ENCODE measurements around the gene IGLL5.
"Not testable (repeated sequence)": the region's sequence is repeated elsewhere in the genome, so short reads cannot be mapped to it uniquely, and the experiment has no call there.

The IGLL5 gene

DNA sequence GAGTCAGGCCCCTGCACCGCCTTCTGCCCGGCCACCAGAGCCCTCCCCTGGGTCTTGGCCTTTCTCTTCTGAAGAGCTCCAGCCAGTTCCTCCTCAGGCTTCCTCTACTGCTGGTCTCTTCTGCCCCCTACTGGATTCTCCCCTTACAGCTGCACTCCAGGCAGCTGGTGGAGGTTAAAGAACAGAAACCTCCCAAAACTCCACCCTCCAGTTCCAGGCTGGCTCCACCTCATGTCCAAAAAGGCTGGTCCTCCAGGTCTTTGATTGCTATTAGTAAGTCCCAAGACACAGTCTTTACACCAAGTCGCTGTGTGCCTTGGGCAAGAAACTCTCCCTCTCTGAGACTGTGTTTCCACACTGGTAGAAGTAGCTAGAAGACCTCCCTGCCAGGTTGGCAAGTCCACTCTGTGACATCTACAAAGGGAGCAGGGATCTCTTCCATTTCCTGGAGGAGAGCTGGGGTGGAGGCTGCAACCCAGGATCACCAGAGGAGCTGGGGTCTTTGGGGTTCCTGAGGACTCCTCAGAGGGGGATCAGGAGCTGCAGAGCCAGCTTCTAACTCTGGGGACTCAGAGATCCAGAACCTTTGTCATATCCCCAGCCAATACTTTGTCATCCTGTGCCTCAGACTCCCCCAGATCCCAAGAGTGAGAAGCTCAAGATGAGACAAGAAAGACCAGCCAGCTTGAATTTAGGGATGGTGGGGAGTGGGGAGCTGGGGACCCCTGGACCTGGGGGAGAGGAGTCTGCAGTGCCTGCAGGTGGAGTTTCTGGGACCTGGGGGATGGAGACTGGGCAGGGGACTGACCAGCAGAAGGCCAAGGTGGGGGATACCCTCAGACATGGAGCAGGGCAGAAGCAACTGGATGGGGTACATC, 3.4 kb upstream of the IGLL5 start:
- DNase-seq (ENCODE audit: low read depth in 2 of 2): peak; percentile 30 to 38

DNA sequence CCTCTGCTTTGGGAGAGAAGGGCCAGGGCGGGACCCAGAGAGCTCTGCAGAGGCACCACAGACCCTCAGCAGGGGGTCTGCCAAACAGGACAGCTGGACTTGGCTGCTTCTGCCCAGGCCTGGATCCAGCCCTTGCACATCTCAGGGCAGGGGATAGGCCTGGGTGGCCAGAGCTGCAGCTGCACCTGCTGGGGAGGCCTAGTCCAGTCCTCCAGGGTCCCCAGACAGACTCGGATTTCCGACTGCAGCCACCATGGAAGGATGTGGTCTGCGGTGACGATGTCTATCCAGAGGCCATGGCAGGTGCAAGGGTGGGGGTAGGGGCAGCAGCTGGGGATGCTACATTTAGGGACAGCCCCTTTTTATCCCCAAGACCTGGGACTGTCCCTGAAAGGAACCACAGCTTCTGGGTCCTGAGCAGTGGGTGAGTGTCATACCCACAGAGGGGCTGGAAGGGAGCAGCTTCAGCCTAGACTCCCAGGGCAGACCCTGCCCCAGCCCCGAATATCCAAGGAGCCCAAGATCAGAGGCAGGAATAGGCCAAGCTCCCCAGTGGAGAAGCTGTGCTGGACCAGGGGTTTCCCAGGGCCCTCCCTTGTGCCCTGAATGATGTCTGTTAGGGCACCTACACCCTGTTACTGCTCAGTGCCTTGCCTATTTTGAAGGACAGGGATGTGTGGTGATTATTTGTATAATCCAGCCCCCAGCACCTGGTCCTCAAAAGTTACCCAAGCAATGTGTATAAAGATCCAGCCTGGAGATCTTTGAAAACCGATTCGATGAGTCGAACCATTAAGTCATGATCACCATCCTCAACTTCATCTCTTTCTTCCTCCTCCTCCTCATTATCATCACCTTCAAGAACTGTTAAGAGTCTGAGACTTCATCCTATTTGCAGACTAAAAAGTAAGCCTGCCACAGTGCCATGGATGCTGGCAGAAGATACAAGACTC, 2.5 kb upstream of the IGLL5 start:
- DNase-seq (ENCODE audit: low read depth in 2 of 2): no peak

- no peak for DNase-seq (ENCODE audit: low read depth in 2 of 2)
These were observed 1.1 kb upstream of the IGLL5 start for GRCh38 chr22:22886546-22886945.

- DNase-seq (ENCODE audit: low read depth in 2 of 2): no peak
These were observed 1.1 kb downstream of the IGLL5 start for GRCh38 chr22:22888571-22889353.

DNA sequence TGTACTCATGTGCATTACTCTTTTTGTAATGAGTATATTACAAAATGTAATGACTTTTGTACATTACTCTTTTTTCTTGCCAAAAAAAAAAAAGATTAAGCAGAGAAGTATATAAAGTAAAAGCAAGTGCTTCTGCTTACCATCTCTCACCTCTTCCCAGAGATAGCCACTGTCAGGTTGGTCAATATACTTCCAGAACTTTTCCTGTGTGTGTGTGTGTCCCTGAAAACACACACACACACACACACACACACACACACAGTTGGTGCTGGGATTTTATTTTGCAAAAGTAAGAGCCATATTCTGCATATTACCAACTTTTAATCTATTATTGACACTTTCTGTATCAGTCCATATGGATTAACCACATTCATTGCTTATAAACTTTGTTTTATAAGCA, 2.5 kb downstream of the IGLL5 start:
- DNase-seq (ENCODE audit: low read depth in 2 of 2): no peak

GRCh38 chr22:22891139-22891621, 3.6 kb downstream of the IGLL5 start:
- no peak for DNase-seq (ENCODE audit: low read depth in 2 of 2)

DNA sequence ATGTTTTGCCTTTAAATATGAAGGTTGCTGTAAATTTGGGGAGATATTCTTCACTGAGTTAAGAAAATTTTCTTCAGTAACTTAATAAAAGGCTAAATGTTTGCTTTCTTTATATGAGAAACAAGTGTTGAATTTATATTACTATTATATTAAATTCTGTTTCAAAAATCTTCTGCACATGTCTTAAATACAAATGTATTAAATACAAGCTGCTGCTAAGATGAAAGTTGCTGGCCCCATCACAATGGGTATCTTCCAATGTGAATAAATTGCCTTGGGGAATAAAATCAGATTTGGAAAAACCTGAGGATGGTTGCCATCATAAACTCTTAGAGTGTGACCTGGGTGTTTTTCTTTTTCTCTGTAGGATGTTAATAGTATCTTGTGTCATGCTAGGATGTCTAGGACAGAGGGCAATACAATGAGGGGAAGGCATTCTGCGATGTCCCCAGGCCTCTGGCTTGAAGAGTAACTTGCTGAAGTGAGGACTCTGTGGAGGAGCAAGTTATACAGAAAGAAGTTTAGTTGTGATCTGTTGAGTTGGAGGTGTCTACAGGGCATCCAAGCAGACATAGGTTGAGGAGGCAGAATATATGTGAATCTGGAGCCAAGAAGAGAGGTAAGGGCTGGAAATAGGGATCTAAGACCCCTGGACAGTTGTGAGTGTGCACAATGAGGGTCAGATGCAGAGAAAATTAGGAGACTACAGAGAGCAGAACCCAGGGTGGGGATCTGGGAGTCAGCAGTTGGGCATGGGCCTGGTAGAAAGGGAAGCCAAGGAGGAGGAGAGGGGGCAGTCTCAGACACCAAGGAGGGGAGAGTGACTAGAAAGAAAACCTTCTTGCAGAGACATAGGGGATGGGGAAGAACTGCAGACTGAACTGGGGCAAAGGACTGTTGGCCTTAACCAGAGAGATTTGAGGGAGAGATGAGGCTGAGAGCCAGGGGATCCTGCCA, 4.8 kb downstream of the IGLL5 start:
- no peak for DNase-seq (ENCODE audit: low read depth in 2 of 2)

GRCh38 chr22:22893077-22893805, 5.6 kb downstream of the IGLL5 start:
- no peak for DNase-seq (ENCODE audit: low read depth in 2 of 2)

- DNase-seq (ENCODE audit: low read depth in 2 of 2): no peak
These were observed 6.5 kb downstream of the IGLL5 start for GRCh38 chr22:22893891-22894739.

GRCh38 chr22:22894740-22895731, 7.4 kb downstream of the IGLL5 start:
- DNase-seq (ENCODE audit: low read depth in 2 of 2): no peak

DNA sequence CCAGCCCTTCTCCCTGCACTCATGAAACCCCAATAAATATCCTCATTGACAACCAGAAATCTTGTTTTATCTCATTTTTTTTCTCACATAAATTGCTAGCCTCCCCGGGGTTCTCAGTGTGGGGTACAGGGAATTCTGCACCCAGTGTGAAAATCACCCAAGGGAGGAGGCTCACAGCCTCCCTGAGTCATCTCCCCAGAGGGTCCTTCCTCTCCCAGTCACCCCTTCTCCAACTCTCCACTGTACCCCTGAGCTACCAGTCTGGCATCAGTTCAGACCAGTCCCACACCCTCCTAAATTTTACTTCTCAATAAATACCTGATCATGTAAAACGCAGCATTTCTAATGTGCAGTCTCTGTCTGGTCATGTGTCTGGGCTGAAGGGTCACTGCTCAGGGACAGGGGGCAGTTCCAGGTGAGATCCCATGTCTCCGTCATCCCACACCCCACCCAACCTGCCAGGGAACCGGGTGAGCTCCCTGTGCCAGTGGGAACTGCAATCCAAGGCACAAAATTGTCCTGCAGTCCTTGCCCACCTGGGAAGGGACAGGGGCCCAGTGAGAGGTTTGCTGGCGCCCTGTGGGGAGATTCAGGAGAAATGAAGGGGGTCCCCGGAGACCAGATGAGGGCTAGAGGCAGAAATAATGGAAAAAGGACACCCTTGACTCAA, 8.3 kb downstream of the IGLL5 start:
- no peak for DNase-seq (ENCODE audit: low read depth in 2 of 2)

DNA sequence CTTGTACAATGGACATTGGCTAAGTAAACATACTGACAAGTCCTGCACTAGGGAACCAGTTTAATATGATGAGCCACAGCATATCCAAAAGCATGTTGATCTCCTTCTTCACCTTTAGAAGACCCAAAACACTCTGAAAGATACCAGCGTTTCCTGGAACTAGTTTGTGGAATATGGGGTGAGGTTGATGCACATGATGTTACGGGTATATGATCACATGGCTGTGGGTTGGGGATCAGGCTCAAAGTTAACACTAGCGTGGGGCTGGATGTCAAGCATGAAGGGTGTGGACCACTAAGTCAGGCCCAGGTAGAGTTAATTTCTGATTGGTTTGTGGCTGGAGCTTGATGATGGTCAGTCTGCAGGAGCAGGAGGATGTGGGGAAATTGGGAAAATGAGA, 9.0 kb downstream of the IGLL5 start:
- DNase-seq (ENCODE audit: low read depth in 2 of 2): no peak

GRCh38 chr22:22897091-22897490, 9.5 kb downstream of the IGLL5 start:
- no peak for DNase-seq (ENCODE audit: low read depth in 2 of 2)

DNA sequence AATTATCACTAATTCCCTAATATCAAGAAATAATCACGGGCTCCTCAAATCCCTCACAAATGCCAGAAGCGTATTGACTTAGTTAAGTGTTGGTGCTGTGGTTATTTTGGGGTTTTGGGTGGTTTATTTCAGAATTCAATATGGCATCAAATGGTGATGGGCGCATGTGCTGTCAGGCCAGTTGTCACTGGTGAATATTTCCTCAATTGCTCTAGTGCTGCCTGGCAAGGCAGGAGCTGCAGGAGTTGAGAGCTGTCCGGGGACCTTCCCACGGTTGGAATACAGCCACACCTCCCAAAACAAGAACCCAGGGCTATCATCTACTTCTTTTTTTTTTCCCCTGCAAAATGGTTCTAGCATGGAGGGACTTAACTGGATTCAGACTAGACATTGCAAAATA, 10.3 kb downstream of the IGLL5 start:
- no peak for DNase-seq (ENCODE audit: low read depth in 2 of 2)

DNA sequence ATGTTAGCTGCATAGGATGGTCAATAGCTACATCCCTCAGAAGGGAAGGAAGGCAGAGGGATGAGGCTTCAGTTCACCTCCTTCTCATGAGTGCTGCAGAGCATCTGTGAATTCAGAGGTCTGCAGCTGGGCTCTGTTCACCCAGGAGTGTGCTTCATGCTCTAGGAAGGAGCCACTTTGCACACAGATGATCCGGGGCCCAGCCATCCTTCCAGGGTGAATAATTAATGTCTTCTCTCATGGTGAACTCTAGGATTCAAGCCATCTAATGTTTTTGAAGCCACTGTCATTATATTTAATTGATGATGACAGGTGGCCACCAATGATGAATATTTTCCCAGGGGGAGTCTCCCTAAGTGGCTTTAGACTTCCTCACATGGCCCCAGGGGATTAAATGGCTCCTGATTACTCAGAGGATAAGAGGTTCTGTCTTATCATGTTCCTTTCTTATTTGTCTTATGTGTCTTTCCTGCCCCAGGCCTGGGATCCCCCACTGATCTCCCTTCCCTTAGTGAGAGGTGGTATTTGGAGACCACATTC, 10.9 kb downstream of the IGLL5 start:
- not testable (repeated sequence) for DNase-seq (ENCODE audit: low read depth in 2 of 2)

- DNase-seq (ENCODE audit: low read depth in 2 of 2): not testable (repeated sequence)
These were observed 11.9 kb downstream of the IGLL5 start for GRCh38 chr22:22899342-22900080.

All from activated CD8-positive, alpha-beta memory T cell treated with anti-CD3 and anti-CD28 coated beads for 4 hours (primary cell).